HG03280 (cell line): ENCODE data around the gene RPS15.

ENCODE experiments used
- ATAC-seq: cut with Tn5 transposase; IDR thresholded peaks from one replicate; pipeline ENCODE4 v1.9.1; 2021; ENCODE audit warnings: mild to moderate bottlenecking, moderate library complexity; ENCODE audit not compliant: unreplicated experiment

Gene RPS15

DNA sequence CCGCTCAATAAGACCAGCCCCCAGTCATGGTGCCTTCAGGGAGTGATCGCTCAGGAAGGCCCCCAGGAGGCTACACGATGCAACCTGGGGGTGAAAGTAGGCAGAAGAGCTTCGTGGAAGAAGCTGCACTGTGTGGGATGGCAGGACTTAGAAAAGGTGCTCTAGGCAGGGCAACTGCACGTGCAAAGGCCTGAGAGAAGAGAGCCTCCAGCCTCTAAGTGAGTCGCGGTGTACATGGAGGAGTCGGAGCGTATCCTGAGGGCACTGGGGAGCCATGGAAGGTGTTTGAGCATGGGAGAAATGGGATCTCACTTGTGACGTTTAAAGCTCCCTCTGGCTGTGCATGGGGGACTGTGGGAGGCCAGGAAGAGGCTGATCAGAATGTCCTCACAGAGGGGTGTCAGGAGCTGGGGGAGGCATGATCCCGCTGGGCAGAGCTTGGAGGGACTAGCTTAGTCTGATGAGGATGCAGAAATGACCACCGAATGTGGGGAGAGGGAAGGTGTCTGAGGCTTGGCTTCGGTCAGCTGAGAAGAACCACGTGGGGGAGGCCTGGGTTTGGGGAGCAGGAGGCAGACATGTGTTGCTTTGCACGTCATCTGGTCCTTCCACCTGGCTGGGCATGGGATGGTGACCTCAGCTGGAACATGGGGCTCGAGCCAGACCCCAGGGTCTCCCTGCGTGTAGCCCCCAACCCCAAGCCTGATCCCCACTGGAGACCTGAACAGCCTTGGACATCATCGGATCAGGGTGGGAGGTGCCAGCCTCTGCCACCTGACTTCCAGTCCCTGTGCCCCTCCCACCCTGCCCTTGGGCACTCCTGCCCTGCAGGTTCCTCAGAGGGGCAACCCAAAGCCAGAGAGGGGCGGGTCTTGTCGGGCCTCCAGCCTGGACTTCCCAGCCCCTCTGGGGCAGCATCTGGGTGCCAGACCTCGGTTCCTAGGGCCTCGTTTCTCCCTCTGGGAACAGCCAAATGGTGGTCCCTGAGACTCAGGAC is 12.8 kb downstream of the RPS15 start:
- no peak for ATAC-seq

DNA sequence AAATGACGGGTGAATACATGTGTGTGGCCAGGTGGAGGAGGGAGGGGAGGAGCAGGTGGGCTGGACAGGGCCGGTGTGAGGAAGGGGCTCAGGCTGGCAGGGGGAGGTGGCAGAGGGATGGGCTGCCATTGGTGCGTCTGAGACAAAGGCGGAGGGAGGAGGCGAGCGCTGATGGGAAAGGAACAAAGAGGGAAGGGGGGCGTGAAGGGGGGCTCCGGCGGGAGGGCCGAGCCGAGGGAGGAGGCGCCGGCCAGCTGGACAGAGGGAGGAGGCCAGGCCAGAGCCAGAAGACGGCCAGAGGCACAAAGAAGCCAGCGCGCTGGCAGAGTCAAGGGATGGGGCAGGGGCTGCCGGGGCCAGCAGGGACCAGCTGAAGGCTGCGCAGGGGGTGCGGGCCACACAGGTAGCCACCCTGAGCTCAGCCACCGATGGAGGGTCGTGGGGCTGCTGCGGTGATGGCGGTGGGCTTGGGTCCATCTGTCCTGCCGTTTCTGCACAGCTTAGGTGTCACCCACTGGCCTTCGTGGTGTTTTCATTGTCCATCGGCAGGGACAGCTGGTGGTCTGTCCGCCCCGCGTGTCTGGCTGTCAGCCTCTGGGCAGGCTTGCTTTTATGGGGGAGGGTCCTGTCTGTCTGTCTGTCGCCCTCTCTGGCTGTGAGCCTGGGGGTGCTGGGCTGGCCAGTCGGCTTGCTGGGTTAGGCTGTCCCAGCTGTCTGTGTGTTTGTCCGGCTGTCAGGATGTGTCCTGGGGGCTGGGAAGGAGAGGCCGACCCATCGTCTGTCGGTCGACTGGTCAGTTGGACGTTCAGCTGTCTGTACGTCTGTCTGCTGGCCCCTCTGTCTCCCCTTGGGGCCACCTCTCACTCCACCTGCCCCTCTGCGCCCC is 14.0 kb downstream of the RPS15 start:
- no peak for ATAC-seq

DNA sequence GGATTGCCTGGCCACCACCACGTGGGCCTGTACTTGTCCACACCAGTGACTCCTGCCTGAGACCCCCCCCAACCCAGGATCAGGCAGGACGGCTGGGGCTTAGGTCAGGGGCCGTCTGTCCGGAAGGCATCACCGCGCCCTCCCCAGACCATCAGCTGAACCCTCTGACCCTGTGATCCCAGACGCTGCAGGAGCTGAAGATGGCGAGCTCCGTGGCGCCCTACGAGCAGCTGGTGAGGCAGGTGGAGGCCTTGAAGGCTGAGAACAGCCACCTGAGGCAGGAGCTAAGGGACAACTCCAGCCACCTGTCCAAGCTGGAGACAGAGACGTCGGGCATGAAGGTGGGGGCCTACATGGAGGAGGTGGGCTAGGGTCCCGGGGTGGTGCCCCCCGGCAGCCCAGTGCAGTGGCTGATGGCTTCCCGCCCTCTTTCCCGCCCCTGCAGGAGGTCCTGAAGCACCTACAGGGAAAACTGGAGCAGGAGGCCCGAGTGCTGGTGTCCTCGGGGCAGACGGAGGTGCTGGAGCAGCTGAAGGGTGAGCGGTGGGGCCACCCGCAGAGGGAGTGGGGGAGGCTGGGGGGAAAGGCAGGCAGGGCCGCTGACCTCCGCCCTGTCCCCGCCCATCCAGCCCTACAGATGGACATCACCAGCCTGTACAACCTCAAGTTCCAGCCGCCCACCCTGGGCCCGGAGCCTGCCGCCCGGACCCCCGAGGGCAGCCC is 14.8 kb downstream of the RPS15 start:
- ATAC-seq = no peak

DNA sequence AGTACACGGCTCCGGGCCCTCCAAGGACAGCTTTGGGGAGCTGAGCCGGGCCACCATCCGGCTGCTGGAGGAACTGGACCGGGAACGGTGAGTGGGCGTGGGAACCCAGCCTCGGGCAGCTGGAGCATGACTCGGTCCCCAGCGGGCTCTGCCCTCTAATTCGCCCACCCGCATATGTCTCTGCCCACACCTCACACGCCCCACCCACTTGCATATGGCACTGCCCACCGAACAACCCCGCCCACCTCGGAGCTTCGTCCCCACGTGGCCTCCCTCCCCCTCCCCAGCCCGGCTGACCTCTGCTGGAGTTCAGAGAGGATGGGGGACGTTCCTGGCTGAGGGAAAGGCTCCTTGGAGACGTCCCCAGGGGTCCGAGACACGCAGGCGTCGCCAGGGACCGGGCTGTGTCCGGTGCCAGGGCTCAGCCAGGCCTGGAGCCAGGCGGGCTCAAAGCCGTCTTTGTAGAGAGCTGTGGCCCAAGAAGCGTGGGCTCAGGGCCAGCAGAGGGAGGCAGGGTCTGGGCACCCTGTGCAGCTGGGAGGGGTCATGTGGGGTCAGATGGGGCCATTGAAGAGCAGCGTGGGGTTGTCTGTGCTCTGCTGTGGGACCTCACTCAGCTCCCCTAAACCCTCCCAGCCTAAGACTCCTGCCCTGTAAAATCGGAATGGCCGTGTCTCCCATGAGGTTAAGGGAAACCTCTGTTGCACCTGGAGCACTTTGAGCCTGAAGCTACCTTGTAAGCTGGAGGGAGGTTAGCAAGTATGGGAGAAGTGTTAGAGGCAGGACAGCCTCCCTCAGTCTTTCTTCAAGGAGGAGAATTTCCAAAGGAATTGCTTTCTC is 15.5 kb downstream of the RPS15 start:
- no peak for ATAC-seq

DNA sequence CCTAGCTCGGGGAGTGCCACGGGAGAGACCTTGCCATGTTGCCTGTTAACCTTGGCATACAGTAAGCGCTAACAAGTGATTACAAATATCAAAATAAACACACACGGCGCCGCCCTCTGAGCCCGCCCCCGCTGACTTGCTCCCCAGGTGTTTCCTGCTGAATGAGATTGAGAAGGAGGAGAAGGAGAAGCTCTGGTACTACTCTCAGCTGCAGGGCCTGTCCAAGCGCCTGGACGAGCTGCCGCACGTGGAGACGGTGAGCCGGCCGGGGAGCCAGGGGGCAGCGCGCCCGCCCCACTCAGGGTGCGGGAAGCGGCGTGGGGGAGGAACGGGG is 16.8 kb downstream of the RPS15 start:
- ATAC-seq = no peak

DNA sequence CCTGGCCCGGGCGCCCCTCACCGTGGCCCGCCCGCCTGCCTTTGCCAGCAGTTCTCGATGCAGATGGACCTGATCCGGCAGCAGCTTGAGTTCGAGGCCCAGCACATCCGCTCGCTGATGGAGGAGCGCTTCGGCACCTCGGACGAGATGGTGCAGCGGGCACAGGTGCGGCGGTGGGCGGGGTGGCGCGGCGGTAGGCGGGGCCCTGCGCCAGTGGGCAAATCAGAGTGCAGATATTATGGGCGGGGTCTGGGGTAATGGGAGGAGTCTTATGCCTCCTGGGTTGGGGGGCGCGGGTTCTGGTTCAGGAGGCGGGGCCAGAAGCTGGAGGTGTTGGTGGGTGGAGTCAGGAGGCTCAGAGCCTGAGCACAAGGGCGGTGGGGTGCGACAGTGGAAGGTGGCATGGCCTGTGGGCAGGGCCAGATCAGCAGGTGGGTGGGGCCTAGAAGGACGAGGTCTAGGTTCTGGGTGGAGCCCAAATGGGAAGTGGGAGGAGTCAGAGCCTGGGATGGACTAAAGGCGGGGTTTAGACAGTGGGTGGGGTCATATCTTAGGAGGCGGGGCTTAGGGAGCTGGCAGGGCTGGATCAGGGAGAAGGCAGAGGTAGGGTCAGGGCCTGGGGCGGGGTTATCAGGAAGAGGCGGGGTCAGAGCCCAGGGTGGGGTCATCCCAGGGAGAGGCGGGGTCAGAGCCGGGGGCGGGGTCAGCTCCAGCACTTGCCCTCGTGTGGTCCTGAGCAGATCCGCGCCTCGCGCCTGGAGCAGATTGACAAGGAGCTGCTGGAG is 17.3 kb downstream of the RPS15 start:
- no peak for ATAC-seq

DNA sequence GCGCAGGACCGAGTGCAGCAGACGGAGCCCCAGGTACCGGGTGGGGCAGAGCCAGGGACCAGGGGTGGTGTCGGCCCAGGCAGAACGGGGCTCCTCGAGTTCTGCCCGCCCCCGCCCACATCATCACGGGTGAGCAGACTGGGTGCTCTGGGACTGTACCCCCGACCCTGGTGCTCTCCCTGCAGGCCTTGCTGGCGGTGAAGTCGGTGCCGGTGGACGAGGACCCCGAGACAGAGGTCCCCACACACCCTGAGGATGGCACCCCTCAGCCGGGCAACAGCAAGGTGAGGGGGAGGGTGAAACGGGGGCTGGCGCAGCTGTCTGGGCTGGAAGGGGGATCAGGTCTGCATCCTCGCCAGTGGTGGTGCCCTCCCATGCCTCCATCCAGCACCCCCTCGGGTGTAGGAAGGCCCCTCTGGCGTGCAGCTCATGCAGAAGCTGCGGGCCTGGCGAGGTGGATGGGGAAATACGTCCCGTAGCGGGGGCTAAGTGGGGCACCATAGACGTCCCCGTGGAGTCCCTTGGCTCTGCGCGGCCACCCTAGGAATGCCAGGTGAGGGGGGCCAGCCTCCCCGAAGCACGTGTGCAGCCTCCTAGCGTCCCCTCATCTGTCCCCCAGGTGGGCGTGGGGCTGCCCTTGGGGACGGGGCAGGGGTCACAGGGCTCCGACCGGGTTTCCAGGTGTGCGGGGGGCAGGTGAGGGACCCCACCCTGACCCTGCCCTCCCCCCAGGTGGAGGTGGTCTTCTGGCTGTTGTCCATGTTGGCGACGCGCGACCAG is 18.1 kb downstream of the RPS15 start:
- no peak for ATAC-seq

DNA sequence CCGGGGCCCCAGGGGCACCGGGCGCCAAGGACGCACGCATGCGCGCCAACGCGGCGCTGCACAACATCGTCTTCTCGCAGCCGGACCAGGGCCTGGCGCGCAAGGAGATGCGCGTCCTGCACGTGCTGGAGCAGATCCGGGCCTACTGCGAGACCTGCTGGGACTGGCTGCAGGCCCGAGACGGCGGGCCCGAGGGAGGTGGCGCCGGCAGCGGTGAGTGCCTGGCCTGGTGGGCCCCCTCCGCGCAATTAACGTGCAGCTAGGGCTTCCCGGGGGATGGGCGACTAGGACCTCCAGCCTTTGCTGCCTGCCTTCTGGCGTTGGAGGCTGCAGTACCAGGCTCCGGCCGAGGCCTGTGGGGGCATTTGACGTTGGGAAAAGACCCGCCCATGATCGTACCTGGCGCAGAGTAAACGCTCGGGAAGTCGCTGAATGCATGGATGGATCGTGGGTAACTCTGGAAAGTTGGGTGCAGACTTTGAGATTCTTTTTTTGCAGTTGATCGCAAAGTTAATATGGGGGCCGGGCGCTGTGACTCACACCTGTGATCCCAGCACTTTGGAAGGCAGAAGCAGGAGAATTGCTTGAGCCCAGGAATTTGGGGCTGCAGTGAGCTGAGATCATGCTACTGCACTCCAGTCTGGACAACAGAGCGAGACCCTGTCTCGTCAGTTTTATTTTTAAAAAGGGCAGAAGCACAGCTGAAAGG is 19.0 kb downstream of the RPS15 start:
- ATAC-seq = no peak

DNA sequence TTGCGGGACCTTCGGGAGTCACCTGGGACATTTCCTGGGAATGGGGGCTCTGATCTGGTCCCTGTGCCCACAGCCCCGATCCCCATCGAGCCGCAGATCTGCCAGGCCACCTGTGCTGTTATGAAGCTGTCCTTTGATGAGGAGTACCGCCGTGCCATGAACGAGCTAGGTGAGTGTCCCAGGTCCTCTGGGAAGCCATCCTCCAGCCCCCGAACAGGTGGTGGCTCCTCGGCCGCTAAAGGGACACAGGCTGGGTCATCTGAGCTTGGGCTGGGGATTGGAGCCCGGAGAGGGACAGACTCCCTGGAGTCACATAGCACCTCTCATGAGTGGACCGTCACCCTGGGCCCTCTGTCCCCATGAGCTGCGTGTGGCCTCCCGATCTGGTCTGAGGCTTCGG is 19.7 kb downstream of the RPS15 start:
- ATAC-seq = no peak

DNA sequence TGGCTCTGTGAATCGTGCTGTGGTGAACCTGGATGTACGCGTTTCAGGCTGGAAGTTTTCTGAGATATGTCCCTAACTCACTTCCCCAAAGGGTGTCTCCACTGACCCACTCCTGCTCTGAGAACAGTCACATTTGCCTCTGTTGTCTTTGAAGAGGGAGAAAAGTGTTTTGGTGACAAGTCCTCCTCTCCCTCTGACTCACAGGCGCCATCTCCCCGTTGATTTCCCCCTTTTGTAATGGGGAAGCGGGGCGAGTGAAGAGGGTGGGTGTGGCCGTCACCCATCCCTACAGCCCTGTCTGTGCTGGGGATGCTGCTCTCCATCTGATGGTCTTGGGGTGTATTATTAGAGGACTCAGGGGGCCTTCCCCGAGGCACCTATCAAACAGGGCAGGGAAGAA is 21.3 kb downstream of the RPS15 start:
- ATAC-seq = no peak

DNA sequence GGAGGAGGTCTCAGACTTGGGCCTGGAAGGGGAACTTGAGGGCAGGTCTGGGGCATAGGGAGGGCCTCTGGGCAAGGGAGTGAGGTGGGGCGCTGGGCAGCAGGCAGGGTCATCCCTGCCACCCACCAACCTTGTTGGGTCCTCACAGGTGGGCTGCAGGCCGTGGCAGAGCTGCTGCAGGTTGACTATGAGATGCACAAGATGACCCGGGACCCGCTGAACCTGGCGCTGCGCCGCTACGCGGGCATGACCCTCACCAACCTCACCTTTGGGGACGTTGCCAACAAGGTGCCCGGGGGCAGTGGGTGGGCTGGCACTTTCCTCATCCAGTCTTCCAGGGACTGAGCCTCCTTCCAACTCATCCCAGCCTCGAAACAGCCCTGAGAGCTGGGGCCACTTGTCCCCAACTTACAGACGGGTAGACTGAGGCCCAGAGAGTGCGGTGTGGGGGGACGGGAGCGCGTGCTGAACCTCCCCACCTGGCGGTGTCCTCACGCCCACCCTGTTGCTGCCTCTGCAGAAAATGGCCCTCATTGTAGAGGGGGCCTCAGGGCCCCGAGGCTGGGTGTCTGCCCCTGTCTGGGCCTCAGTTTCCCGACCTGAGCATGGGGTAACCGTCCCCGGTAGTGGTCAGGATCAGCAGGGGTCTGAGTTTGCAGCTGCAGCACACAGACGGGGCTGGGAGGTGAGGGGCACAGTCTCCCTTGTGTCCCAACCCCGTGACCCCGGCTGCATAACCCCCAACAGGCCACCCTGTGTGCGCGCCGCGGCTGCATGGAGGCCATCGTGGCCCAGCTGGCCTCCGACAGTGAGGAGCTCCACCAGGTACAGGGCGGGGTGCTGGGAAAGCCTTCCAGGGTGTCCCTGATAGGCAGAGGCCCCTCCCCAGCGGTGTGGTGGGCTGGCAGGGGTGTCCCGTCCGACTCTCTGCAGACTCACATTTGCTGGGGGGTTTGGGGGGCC is 22.1 kb downstream of the RPS15 start:
- ATAC-seq = no peak

DNA sequence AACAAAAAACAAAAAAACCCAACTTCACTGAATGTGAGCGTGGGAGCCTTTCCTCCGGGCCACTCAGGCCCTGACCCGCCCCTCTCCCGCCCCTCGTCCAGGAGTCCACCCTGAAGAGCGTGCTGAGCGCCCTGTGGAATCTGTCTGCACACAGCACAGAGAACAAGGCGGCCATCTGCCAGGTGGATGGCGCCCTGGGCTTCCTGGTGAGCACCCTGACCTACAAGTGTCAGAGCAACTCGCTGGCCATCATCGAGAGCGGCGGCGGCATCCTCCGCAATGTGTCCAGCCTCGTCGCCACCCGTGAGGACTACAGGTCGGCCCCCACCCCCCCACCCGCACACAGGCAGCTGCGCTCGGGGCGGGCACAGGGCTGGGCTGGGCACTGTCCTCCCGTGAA is 23.7 kb downstream of the RPS15 start:
- ATAC-seq = no peak

DNA sequence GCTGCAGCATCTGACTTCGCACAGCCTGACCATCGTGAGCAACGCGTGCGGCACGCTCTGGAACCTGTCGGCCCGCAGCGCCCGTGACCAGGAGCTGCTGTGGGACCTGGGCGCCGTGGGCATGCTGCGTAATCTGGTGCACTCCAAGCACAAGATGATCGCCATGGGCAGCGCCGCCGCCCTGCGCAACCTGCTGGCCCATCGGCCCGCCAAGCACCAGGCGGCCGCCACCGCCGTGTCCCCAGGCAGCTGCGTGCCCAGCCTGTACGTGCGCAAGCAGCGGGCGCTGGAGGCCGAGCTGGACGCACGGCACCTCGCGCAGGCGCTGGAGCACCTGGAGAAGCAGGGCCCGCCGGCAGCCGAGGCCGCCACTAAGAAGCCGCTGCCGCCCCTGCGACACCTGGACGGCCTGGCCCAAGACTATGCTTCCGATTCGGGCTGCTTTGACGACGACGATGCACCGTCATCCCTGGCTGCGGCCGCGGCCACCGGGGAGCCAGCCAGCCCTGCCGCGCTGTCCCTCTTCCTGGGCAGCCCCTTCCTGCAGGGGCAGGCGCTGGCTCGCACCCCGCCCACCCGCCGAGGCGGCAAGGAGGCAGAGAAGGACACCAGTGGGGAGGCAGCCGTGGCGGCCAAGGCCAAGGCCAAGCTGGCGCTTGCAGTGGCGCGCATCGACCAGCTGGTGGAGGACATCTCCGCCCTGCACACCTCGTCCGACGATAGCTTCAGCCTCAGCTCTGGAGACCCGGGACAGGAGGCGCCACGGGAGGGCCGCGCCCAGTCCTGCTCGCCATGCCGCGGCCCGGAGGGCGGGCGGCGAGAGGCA is 27.2 kb downstream of the RPS15 start:
- ATAC-seq = no peak

DNA sequence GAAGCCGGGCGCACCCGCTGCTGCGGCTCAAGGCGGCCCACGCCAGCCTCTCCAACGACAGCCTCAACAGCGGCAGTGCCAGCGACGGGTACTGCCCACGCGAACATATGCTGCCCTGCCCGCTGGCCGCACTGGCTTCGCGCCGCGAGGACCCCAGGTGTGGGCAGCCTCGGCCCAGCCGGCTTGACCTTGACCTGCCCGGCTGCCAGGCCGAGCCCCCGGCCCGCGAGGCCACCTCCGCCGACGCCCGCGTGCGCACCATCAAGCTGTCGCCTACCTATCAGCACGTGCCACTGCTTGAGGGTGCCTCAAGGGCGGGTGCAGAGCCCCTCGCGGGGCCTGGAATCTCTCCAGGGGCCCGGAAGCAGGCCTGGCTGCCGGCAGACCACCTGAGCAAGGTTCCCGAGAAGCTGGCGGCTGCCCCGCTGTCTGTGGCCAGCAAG is 27.8 kb downstream of the RPS15 start:
- no peak for ATAC-seq

DNA sequence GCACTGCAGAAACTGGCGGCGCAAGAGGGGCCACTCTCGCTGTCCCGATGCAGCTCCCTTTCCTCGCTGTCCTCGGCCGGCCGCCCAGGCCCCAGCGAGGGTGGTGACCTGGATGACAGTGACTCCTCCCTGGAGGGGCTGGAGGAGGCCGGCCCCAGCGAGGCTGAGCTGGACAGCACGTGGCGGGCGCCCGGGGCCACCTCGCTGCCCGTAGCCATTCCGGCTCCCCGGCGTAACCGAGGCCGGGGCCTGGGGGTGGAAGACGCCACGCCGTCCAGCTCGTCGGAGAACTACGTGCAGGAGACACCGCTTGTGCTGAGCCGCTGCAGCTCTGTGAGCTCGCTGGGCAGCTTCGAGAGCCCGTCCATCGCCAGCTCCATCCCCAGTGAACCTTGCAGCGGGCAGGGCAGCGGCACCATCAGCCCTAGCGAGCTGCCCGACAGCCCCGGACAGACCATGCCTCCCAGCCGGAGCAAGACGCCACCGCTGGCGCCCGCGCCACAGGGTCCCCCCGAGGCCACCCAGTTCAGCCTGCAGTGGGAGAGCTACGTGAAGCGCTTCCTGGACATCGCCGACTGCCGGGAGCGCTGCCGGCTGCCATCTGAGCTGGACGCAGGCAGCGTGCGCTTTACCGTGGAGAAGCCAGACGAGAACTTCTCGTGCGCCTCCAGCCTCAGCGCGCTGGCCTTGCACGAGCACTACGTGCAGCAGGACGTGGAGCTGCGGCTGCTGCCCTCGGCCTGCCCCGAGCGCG is 28.4 kb downstream of the RPS15 start:
- no peak for ATAC-seq

DNA sequence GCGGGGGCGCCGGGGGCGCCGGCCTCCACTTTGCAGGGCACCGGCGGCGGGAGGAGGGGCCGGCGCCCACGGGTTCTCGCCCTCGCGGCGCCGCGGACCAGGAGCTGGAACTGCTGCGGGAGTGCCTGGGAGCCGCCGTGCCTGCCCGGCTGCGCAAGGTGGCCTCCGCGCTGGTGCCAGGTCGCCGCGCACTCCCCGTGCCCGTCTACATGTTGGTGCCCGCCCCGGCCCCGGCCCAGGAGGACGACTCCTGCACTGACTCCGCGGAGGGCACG is 29.0 kb downstream of the RPS15 start:
- no peak for ATAC-seq
